Large intestine (tissue), 3 donors: ENCODE results near the gene GMNN. TPM values are rescaled to one million over a fixed set of nuclear protein-coding genes. Genes with fewer than 3 reads are reported as not detected.
A peak's percentile ranks its signal among the peaks of the same experiment; 100 is the strongest.
"Not testable (repeated sequence)": the region's sequence is repeated elsewhere in the genome, so short reads cannot be mapped to it uniquely, and the experiment has no call there.

Source experiments
- DNase-seq, 2 donors: peaks; one replicate each; pipeline versions ENCODE4 v3.0.0 to v3.0.0-alpha.2; 2013
- H3K27ac ChIP-seq: one replicate; pipeline ENCODE4 v1.5.1; 2013; ENCODE audit warnings: low read length
- H3K27me3 ChIP-seq: 2 replicates; pipeline ENCODE4 v1.6.1; 2013; ENCODE audit warnings: low read length; ENCODE audit not compliant: control insufficient read depth, insufficient read depth
- H3K36me3 ChIP-seq: 2 replicates; pipeline ENCODE4 v1.6.1; 2013; ENCODE audit warnings: low read length; ENCODE audit not compliant: control insufficient read depth, insufficient read depth
- H3K4me1 ChIP-seq: one replicate; pipeline ENCODE4 v1.6.1; 2013; ENCODE audit warnings: low read length; ENCODE audit not compliant: control insufficient read depth, insufficient read depth
- H3K4me3 ChIP-seq: one replicate; pipeline ENCODE4 v1.5.1; 2013; ENCODE audit warnings: low read length
- H3K9me3 ChIP-seq: one replicate; pipeline ENCODE4 v1.6.1; 2013; ENCODE audit warnings: mild to moderate bottlenecking, low read depth, low read length, moderate library complexity; ENCODE audit not compliant: control insufficient read depth
- WGBS: methylation state at CpG from one replicate; pipeline ENCODE4 v1.1.5; 2013; ENCODE audit warnings: low lambda C conversion rate; ENCODE audit not compliant: insufficient coverage; 5-methylcytosine and 5-hydroxymethylcytosine counted together
- polyA plus RNA-seq: library from polyadenylated mRNA; unstranded; fragments of 120-200 nt; gene quantifications from one replicate; pipeline ENCODE4 v1.2.1, GENCODE V29; 2013

Gene GMNN
- polyA plus RNA-seq, 1 donor = 36.0 TPM

DNA sequence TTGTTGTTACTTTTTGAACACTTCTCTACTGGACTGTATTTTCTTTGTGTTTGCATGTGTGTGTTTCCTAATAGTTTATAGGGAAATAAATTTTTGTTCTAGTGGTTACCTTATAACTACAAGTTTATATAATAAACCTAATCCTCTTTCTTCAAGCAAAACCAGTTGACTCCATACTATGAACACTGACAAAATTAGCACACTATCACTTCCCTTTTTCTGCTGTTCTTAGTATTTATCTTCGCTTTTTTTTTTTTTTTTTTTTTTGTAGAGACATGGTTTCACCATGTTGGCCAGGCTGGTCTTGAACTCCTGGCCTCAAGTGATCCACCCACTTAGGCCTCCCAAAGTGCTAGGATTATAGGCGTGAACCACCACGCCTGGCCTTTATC, 30.8 kb upstream of the GMNN start:
- H3K27ac ChIP-seq = no peak overlapping the region
- H3K27me3 ChIP-seq = no peaks in the 10 kb centered on the region
- H3K36me3 ChIP-seq = no peaks in the 10 kb centered on the region
- H3K9me3 ChIP-seq = no peaks in the 10 kb centered on the region
- no peaks in the 10 kb centered on the region for H3K4me1 ChIP-seq
- WGBS = 80% methylated on average over 1 of the region's 3 CpGs
- no peak for DNase-seq
- H3K4me3 ChIP-seq = no peak overlapping the region

DNA sequence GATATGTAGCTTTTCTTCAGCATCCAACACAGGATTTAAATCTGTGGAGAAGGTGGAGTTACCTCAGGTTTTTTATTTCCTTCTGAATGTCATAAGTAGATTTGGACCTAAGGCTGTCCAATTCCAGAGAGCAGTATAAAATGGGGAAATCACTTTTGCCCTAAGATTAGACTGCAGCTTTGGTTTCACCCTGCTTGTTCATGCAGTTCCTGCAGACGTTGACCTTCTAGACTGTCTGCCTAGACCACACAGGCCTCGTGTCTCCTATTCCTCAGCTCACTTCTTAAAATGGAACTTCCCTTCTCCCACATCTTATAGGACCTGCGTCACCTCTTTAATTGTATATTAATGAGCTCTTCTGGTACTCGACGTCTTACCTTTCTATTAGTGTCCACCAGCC, 29.8 kb upstream of the GMNN start:
- Histone ChIP-seq H3K27ac (no peak overlapping the region), H3K9me3 (no peaks in the 10 kb centered on the region), H3K27me3 (no peaks in the 10 kb centered on the region), H3K4me1 (no peaks in the 10 kb centered on the region), H3K4me3 (no peak overlapping the region), H3K36me3 (no peaks in the 10 kb centered on the region)
- 63% methylated on average over 2 of the region's 5 CpGs for WGBS
- no peak for DNase-seq

DNA sequence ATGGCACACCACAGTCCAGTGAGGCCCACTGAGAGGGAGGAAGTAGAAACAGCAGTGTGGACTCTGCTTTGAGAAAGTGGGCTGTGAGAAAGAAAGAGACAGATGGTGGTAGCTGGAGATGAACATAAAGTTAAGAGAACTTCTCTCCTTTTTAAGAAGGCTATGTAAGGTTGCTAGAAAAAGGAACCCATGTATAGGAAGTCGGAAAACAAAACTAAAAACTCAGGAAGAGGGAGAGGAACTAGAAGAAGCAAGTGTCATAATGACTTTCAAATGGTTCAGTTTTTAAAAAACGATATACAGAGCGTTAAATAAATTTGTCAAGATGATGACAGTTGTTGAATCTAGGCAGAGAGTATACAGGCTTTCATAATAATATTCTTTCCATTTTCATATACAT, 25.4 kb upstream of the GMNN start:
- H3K9me3 ChIP-seq = no peaks in the 10 kb centered on the region
- no peak for DNase-seq
- no peak overlapping the region for H3K4me3 ChIP-seq
- H3K36me3 ChIP-seq = no peaks in the 10 kb centered on the region
- no peaks in the 10 kb centered on the region for H3K27me3 ChIP-seq
- no peak overlapping the region for H3K27ac ChIP-seq
- 90% methylated on average over 3 of the region's 3 CpGs for WGBS
- H3K4me1 ChIP-seq = peaks cover 6% of the 10 kb centered on the region

DNA sequence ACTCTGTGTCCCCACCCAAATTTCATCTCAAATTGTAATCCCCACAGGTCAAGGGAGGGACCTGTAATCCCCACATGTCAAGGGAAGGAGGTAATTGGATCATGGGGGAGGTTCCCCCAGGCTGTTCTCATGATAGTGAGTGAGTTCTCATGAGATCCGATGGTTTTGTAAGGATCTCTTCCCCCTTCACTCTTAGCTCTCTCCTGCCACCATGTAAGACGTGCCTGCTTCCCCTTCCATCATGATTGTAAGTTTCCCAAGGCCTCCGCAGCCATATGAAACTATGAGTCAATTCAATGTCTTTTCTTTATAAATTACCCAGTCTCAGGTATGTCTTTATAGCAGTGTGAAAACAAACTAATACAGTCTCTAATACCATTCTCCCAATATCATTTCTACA, 23.9 kb upstream of the GMNN start:
- no CpG with 5 or more reads among the region's 3 CpGs for WGBS
- not testable (repeated sequence) for H3K4me3 ChIP-seq, H3K27ac ChIP-seq, H3K27me3 ChIP-seq, H3K36me3 ChIP-seq, H3K4me1 ChIP-seq, DNase-seq, H3K9me3 ChIP-seq

DNA sequence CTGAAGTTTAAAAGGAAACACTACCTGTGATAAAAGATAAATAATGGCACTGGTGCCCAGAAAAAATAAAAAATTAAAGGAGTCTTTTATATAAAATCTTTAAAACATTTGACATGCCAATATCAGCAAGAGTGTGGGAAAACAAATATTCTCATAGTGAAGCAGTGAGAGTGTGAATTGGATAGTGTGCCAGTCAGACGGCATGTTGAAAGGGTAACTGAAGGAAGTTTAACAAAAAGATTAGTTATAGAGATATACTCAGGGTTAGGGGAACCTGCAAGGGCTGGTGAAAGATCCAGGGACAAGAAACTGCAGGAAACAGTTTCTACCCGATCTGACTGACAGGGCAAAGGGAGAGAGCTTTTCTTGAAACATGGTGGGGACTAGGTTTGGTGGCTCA, 22.2 kb upstream of the GMNN start:
- Histone ChIP-seq H3K27me3 (no peaks in the 10 kb centered on the region), H3K4me3 (no peak overlapping the region), H3K9me3 (no peaks in the 10 kb centered on the region), H3K4me1 (peaks cover 6% of the 10 kb centered on the region), H3K36me3 (no peaks in the 10 kb centered on the region), H3K27ac (peak overlapping the region; percentile 48)
- DNase-seq = no peak
- 40% methylated on average over 1 of the region's 2 CpGs for WGBS

DNA sequence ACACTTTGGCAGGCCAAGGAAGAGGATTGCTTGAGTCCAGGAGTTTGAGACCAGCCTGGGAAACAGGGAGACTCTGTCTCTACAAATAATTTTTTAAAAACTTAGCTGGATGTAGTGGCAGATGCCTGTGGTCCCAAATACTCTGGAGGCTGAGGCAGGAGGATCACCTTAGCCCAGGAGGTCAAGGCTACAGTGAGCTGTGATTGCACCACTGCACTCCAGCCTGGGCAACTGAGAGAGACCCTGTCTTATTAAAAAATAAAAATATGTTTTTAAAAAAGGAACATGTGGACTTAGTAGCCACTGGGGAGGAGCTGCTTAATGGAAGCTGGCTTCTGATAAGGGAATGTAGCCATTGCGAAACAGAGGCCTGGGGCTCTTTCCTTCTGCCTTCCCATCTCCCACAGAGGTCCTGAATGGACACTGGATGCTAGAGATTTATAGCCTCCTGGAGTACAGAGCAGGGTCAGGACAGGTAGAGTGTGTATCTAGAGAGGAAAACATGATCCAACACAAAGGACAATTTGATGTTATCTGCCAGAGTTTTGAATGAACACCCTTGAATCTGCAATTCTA, 21.7 kb upstream of the GMNN start:
- peaks cover 6% of the 10 kb centered on the region for H3K4me1 ChIP-seq
- H3K9me3 ChIP-seq = no peaks in the 10 kb centered on the region
- no CpG with 5 or more reads among the region's 1 CpG for WGBS
- H3K36me3 ChIP-seq = no peaks in the 10 kb centered on the region
- peak overlapping the region; percentile 48 for H3K27ac ChIP-seq
- DNase-seq = peak in 1 of 2 donors; percentile 65
- no peak overlapping the region for H3K4me3 ChIP-seq
- no peaks in the 10 kb centered on the region for H3K27me3 ChIP-seq

DNA sequence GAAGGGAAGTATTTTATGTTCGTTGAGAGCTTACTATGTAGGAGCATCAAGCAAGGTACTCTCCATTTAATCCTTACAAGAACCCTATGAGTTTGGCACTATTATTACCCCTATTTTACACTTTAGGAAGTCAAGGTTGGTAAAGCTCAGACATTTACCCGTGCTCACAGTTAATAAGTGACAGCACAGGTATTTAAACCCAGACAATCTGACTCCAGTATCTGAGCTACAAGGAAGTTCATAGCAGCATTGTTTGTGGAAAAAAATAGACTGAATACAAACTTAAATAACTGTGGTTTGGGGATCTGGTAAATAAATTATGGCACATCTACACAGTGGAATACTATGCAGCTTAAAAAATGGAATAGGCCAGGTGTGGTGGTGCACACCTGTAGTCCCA, 21.2 kb upstream of the GMNN start:
- H3K4me3 ChIP-seq = no peak overlapping the region
- DNase-seq = peak in 1 of 2 donors; percentile 36
- no peaks in the 10 kb centered on the region for H3K27me3 ChIP-seq
- no peaks in the 10 kb centered on the region for H3K36me3 ChIP-seq
- no peaks in the 10 kb centered on the region for H3K9me3 ChIP-seq
- H3K4me1 ChIP-seq = peaks cover 6% of the 10 kb centered on the region
- no CpG with 5 or more reads among the region's 2 CpGs for WGBS
- H3K27ac ChIP-seq = peak overlapping the region; percentile 48

DNA sequence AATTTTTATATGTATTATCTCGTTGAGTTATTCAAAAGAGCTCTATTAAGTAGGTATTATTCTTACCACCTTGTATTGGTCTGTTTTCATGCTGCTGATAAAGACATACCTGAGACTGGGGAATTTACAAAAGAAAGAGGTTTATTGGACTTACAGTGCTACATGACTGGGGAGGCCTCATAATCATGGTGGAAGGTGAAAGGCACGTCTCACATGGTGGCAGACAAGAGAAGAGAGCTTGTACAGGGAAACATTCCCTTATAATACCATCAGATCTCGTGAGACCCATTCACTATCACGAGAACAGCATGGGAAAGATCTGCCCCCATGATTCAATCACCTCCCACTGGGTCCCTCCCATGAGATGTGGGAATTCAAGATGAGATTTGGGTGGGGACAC, 20.4 kb upstream of the GMNN start:
- not testable (repeated sequence) for H3K4me1 ChIP-seq, DNase-seq, H3K27me3 ChIP-seq, H3K36me3 ChIP-seq, H3K27ac ChIP-seq, H3K9me3 ChIP-seq, H3K4me3 ChIP-seq
- WGBS = no CpG with 5 or more reads among the region's 4 CpGs

DNA sequence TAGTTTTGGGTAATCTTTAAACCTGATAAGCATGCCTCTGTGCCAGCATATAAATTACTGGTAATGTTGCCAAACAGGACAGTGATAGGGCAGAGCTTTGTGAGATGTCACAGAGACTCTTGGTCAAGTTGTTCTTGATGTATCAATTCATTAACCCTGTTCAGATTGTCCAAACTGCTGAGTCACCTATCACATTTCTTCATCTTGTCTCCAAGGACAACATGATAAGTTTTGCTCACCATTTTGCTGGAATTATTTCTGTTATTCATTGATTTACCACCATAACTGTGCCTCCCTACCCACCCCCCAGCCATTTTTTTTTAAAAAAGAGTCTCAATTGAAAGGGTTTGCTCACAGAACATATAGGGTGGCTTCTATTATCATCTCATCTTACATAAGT, 19.5 kb upstream of the GMNN start:
- H3K4me1 ChIP-seq = peaks cover 6% of the 10 kb centered on the region
- DNase-seq = no peak
- H3K27me3 ChIP-seq = no peaks in the 10 kb centered on the region
- H3K4me3 ChIP-seq = no peak overlapping the region
- H3K36me3 ChIP-seq = no peaks in the 10 kb centered on the region
- H3K27ac ChIP-seq = no peak overlapping the region
- no peaks in the 10 kb centered on the region for H3K9me3 ChIP-seq

DNA sequence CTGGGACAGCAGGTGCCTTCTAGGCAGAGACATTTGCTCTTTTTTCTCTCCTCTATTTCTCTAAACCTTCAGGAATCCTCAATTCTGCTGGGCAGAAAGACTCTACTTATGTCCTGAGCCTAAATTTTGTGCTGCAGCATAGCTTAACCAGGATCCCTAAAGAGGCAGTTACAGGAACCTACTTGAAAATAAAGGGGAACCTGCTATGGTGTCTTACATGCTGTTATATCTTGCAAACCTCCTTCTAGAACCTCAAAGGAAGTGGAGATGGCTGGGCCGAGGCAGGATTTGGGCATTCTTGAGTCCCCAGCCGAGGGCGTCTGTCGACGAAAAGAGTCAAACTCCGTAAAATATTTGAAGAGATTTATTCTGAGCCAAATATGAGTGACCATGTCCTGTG, 17.1 kb upstream of the GMNN start:
- no peaks in the 10 kb centered on the region for H3K36me3 ChIP-seq
- peaks cover 6% of the 10 kb centered on the region for H3K4me1 ChIP-seq
- H3K27me3 ChIP-seq = no peaks in the 10 kb centered on the region
- H3K4me3 ChIP-seq = no peak overlapping the region
- no peak overlapping the region for H3K27ac ChIP-seq
- no CpG with 5 or more reads among the region's 6 CpGs for WGBS
- no peaks in the 10 kb centered on the region for H3K9me3 ChIP-seq
- no peak for DNase-seq

DNA sequence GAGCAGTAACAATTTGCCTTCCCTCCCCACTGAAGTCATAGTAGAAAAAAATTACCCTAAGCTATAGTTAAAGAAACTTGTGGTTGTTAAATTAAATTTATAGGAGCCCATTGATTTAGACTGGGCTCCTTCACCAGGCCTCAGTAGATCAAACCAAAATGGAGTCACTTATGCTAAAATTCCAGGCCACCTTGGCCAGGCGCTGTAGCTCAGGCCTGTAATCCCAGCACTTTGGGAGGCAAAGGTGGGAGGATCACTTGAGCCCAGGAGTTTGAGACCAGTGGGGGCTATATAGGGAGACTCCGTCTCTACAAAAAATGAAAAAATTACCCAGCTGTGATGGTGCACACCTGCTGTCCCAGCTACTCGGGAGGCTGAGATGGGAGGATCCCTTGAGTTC, 15.0 kb upstream of the GMNN start:
- WGBS = 100% methylated on average over 1 of the region's 3 CpGs
- H3K27me3 ChIP-seq = no peaks in the 10 kb centered on the region

More for the DNA sequence above, 15.0 kb upstream of the GMNN start:
- DNase-seq = no peak
- Histone ChIP-seq H3K36me3 (no peaks in the 10 kb centered on the region), H3K4me1 (peaks cover 4% of the 10 kb centered on the region), H3K27ac (no peak overlapping the region), H3K9me3 (no peaks in the 10 kb centered on the region), H3K4me3 (no peak overlapping the region)
